Raji (cell line): Measurements from ENCODE around the gene ERAL1.
A peak's percentile ranks its signal among the peaks of the same experiment; 100 is the strongest.

Experiments
- POLR2A ChIP-seq: IDR thresholded peaks from 2 replicates; pipeline ENCODE4 v1.6.1; 2011; ENCODE audit warnings: low read depth, low read length, control low read depth; ENCODE audit not compliant: insufficient read depth

The ERAL1 gene

DNA sequence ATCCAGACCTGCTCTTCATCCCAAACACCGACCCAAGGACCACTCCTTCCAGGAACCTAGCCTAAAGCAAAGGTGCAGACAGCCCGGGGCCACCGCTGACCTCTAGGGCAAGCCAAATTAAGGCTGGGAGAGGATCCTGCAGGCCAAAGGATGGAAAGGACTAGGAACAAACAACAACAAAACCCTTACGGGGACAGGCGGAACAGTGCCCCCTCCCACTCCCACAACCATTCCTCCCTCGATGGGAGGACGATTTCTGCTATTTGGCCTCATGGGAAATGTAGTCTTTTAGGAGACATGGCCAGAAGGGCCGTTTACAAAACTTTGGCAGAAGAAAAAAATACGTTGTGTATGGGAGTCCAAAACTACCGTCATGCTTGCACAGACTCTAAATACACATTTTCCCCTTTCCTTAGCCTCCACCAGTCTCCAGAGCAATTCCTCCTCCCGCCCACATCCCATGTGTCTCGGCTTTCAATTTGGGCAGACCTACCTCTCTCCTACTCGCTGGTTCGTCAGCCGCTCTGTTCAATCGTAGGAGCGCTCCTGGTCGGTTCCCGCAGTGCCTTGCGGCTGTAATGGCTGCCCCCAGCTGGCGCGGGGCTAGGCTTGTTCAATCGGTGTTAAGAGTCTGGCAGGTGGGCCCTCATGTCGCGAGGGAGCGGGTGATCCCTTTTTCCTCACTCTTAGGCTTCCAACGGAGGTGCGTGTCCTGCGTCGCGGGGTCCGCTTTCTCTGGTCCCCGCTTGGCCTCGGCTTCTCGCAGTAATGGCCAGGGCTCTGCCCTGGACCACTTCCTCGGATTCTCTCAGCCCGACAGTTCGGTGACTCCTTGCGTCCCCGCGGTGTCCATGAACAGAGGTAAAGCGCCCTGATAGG is at the start of gene ERAL1:
Gene ERAL1, plus strand, starts transcription at position 560 of the 879 bp plus-strand sequence. Its CDS starts 19 bp downstream, at position 579.
- TF ChIP-seq POLR2A = peak; percentile 89

DNA sequence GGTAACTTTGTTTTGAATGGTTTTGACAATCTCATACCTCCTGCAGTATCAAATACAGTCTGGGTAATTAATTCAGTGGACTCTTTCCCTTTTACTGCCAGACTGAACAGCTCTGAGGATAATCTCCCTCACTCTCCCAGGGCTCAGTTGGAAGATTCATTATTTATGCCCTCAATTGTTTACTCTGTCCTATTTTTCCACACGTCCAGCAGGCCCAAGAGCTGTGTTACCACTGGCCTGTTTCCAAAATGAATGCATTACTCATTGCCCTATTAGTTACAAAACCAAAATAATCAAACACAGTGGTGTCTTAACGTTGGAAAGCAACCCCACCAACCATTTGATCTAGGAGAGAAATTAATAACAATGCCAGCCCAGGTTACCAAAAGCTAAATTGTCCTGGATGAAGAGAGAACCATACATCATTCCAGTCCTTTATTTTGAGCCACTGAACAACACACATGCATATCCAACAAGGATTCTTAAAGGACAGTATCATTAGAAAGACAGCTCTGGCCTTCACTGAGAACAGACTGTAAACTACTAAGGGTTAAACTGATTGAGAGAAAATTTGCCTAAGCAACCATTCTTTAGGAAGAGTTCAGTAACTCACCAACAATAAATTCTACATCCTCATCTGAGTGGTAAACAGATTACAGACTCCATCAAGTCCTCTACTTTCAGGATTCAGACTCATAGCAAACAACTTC is 46.7 kb upstream of the ERAL1 start:
- TF ChIP-seq POLR2A = no peak

DNA sequence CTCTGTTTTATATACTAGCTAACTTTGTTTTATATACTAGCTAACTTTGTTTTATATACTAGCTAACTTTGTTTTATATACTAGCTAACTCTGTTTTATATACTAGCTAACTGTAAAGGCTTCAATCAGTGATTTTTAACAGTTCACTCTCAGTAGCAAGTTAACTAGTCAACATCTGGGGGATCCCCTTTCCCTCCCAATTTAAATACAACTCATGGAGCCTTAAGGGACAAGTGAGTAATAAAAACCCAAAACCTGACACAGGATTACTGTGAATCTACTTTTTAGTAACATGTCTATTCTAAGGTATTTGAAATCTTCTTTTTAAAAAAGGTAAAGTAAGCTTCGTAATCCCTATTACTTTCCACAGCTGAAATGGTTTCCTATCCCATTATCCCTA is 44.4 kb upstream of the ERAL1 start:
- no peak for TF ChIP-seq POLR2A

DNA sequence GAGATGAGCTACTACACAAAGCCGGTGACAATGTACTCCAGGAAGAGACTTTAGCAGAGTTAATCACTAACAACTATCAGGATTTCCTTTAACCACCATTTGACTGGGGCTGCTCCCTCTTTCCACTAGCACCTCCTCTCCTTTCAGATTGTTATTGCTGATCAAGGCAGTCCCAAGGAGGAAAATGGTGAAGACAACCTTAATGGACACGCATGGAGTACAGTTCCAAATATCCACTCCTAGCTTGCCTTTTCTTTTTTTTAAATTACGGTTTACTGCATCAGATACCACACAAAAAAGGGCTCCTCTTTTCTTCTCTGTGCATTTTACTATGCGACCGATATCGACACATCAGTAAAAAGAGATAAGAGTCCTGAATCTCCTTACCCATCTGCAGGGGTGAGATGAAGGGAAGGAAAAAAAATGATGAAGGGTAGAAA is 43.1 kb upstream of the ERAL1 start:
- TF ChIP-seq POLR2A = no peak

DNA sequence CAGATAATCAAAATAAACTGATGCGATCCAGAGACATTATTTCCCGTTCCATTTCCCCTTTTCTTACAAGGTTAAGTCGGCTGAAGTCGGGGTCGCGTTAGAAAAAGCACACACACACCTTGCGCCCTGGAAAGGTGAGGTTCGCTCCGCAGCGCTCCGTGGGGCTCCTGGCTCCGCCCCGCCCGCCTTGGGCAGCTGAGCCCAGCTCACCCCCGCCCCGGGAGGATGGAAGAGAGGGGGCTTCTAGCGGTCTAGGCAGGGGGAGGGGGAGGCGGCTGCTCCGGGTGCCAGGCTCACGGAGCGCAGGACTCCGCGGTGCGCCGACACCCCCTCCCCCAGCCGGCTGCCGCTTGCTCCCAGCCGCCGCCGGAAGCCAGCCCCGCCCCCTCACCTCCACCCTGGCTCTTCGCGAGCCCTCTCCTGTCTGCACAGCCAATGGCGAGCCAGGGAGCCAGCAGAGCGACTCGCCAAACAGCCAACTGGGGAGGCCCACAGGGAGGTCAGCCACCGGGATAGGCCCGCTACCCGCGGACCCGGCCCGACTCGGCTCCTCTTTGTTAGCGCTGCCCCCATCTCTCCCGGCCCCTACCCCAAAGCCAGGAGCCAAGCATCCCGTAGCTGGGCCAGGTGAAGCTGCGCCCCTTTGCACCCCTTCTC is 42.6 kb upstream of the ERAL1 start:
- TF ChIP-seq POLR2A = peak; percentile 70

DNA sequence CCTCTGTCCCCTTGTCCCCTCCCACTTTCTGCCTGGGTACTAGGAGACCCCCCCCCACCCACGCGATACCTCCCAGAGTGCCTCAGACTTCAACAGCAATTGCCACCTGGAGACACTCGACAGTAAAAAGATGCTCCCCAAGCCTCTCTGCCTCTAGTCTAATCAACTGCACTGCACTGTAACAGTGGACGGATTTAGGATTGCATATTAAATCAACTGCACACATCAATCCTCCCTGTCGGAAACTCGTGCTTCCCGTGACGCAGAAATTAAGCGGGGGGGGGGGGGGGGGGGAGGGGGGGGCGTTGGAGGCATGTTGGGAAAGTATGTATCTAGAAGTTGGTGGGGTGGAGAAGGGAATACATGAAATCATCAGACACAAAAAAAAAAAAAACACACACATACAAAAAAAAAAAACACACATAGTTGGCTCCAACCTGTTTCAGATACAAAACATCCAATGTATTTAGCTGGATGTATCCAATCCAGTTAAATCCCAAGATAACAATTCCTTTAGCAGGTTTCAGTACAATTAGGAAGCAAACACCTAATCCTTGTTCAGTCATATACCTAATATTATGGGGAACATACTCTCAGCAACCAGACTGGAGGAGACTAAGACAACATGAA is 42.0 kb upstream of the ERAL1 start:
- no peak for TF ChIP-seq POLR2A

DNA sequence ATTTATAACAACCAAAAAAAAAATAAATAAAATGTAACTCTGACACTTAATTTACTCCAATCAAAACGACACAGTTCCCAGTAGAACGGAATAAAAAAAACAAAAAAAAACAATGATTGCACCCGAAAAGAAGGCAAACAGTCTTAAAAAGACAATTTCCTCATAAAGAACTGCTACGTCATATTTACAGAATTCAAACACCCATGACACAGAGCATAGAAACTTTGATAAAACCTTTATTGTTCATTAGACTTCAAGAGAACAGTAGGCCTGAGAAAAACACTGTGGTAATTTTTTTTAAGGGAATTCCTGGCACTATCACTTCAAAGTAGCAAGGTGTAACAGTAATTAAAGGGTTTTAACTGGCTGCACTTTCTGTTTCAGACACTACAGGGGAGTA is 38.3 kb upstream of the ERAL1 start:
- no peak for TF ChIP-seq POLR2A

DNA sequence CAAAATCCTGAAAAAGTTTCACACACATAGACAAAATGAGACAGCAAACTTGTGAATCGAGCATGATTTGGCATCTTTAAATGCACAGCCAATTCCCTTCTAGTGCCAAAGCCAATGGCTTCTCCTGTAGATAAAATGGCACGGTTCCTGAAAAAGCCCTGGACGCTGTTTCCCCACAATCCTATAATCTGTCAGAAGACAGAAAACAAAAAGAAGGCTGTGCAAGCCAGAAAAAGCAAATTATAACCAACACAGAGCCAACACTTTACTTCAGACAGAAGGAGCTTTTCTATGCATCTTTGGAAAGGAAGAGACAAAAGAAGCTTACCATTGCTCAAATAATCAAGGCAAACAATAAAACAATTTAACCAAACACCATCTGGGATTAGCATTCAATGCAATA is 36.0 kb upstream of the ERAL1 start:
- no peak for TF ChIP-seq POLR2A

DNA sequence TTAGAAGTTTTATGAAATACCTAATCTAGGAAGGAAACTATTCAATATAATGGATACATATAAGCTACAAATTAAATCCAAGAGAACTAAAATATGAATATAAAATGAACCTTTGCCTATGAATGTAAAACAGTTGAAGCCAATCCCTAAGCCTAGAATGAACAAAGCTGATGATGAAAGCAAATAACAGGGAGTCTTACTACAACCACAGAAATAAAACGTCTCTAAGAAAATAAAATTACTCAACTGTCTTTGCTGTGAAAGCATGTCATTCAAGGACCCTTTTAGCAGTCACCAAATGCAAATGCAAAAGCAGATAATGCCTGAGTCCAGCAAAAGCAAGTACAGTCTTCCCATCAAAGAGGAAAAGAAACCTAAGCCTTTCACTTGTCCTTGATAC is 35.2 kb upstream of the ERAL1 start:
- no peak for TF ChIP-seq POLR2A

DNA sequence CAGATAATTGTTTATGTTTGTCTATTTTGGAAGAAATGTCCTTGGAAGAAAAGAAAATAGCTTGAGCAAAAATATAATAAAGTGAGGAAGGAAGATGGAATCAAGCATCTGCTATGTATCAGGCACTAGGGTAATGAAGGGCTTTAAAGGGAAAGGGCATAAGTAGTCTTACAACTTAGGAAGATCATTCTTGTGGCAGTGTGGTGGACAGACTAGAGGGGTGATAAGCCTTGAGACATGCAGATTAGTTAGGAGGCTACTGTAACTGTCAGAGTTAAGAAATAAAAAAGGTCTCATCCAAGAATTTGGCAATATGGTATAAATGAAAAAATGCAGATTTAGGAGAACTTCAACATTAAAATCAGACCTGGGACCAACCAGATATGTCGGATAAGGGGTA is 27.1 kb upstream of the ERAL1 start:
- no peak for TF ChIP-seq POLR2A

DNA sequence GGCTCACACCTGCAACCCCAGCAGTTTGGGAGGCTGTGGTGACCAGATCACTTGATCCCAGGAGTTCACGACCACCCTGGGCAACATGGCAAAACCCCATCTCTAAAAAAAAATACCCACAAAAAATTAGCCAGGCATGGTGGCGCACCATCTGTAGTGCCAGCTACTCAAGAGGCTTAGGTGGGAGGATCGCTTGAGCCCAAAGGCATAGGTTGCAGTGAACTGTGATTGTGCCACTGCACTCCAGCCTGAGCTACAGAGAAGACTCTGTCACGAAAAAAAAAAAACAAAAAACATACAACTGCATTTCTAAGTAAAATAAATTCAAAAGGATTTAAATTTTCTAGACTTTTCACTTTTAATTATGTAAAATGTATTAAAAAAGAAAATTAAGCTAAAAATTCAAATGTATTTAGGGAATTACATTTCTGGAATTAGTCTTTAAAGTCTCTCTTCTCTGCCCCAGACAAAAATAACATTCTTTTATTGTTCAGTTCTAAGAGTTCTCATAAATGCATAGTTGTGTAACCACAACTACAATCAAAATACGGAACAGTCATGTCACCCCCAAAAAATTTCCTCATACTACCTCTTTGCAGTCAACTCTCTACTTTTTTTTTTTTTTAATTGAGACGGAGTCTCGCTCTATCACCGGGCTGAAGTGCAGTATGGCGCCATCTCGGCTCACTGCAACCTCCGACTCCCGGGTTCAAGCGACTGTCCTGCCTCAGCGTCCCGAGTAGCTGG is 26.3 kb upstream of the ERAL1 start:
- TF ChIP-seq POLR2A = no peak

DNA sequence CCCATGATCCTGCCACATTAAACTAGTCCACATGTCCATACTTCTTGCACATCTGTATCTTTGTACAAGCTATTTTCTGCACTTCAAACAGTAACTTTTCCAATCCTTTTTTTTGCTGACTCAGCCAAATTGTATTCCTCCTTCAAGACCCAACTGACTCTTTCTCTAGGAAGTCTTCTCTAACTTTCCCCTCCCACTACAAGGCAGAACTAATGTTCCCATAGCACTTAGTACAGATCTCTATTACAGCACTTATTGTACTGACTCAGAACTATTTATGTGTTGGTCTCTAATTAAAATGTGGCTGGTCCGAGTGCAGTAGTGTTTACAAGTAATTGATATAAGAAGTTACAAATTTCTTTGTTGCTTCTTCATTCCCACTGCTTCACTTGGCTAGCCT is 20.4 kb upstream of the ERAL1 start:
- no peak for TF ChIP-seq POLR2A

DNA sequence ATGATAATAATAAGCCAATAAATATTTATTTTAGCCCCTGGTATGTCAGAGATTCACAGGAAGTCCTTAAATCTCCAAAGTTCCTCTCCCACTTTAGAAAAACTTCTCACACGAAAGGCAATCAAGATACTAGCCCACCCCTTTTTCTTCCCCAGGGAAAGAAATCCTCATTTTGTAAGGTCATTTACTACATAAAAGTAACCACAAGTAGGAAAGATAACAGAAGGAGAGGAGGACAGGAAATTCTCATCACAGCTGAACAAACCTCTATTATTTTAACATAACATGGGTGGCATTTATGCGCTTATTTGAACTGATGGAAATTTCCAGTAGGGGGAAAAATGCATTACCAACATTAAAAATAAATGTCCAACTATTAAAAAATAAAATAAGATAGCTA is 15.6 kb upstream of the ERAL1 start:
- no peak for TF ChIP-seq POLR2A

DNA sequence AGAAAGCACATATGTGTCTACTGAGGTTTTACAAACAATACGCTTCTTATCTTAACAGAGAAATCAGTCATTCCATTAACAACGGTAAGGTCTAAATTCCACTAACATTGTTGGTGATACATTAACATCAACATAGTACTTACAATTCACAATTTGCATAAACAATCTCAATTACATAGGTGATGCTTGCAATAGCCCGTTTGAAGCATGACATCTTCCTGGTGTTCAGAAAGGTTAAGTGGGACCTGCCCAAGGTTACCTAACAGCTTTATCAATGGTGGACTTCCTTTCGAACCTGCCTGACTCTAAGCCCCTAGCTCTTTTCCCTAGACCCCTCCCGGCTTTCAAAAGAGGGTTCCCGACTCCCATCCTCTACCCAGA is 12.9 kb upstream of the ERAL1 start:
- no peak for TF ChIP-seq POLR2A
